GM20431 (cell line): ENCODE measurements around the gene ARMH3.

Source experiments
- in situ Hi-C: fragments of 300-500 bp; cut with MseI, MboI; formaldehyde crosslinking; loops from one replicate; pipeline ENCODE4 v1.15.0; 2020; ENCODE audit warnings: low sequenced_read_pairs; ENCODE audit not compliant: unreplicated experiment

ARMH3 gene

DNA sequence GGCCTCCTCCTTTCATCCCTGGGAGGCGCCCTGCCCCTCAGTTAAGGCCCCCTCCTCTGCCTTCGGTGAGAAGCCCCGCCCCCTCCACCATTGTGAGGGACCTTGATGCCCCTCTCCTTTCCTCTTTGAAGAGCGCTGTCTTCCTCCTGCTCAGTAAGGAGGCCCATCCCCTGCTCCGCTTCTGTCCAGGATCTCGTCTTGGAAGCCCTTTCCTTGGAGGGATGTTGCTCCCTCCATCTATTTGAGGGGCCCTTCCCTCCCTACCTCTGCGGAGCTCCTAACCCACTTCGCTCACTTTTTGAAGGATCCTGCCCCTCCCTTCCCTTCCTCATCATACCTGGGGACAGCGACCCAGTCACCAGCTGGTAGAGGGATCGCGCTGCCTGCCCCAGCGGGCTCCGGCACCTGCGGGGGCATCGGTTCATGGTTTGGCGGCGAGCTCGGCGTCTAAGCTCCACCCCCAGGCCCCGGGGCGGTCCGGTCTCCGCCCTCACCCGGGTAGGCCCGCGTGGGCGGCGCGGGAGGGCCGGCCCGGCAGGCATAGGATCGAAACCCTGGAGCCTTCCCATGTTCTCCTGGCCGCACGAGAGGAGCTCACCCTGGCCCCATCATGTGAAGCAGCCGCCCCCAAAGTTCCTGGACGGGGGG lies 216.4 kb downstream of the ARMH3 start:
- in situ Hi-C loops = loop anchor here (10.0 kb wide), 1 partner anchor 175 kb away; no protein-coding TSS in a partner anchor

DNA sequence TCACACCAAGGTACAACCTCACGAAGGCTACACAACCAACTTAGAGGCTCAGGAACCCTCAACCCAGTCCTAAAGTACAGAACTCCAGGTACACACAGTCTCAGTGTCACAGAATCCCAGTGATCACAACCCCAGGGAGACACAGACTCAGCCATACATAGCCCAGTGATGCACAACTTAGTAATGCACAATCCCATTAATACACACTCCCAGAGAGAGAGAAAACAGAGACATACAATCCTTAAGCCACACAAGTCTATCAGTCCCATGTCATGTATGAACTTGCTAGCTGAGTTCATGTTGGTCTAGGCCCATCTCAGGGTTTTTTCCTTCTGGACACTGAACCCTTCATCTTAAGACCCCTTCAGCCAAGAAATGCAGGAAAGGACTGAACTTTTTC lies 217.0 kb downstream of the ARMH3 start:
- in situ Hi-C loops = loop anchor here (10.0 kb wide), 1 partner anchor 176 kb away; no protein-coding TSS in a partner anchor

DNA sequence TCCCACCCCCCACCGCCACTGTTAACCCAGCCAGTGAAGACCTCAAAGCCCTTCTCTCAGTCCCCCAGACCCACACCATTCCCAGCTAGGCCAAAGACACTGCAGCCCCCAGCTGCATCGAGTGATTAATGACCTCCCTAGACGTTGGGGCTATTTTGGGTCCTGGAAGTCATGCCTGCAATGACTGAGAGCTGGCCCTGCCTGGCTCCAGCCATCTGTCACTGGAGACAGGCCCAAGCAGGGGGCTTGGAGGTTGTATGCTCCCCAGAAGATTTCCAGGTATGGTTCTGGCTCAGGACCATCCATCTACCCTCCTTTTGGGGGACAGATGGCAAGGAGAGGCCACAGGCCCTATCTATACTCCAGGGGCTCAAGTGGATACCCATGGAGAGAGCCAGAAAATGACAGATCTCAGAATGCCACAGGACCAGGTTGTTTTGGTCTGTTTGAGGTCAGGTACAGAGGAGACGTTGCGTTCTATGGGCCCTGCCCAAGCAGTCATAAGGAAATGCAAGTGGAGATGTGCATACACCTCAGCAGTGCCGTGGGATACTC lies 217.5 kb downstream of the ARMH3 start:
- in situ Hi-C loops = loop anchor here (10.0 kb wide), 1 partner anchor 176 kb away; no protein-coding TSS in a partner anchor

DNA sequence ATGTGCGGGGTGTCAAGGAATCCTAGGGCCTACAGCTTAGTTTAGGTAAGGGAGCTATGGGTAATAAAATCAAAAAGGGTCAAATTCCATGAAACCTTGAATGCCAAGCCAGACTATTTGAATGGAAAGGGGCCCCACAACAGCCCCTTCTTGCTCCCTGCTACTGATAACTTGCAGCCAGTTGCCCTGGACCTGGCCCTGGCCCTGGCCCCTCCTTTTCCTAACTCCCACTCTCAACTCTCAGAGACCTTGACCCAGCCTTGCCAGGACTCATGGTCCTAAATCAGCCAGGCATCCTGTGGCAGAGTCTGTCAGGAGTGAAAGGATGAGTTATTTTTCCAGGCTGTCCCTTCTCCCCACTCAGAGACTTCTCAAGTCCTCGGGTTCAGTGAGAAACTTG lies 218.2 kb downstream of the ARMH3 start:
- in situ Hi-C loops = loop anchor here (10.0 kb wide), 1 partner anchor 177 kb away; no protein-coding TSS in a partner anchor

DNA sequence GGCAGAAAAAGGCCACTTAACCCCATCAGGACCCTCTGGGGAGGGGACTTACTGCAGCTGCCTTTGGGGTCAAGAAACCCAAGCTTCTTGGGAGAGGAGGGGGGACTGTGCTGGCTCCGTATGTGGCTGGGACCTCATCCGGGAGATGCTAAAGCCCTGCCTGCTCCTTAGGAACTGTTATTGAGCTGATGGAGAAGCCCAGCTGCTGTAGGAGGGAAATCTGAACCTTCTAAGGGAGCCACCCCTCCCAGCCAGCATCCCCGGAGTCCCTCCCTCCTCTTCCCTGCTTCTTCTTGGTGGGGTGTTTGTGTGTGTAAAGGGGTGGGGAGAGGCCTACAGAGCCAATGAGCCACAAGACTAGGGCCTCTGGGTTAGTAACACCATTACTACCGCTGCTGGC lies 220.6 kb downstream of the ARMH3 start:
- in situ Hi-C loops = loop anchor here (10.0 kb wide), 1 partner anchor 179 kb away; no protein-coding TSS in a partner anchor

DNA sequence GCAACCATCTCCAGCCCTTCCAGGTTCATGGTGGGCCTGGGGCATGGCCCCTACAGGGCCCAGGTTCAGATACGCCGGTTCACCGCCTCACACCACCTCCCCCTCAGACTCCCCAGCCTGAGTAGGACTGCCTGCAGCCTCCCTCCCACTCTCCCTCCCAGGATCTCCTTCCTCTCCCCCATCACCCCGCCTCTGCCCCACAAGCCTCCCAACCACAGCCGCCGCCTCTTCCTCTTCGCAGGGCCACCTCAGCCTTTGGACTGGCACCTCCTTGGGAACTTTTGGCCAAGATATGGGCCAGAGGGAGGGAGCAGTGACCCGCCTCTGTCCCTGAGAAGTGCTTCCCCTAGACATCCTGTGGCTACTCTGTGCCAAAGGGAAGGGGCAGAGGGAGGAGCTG lies 221.6 kb downstream of the ARMH3 start:
- in situ Hi-C loops = loop anchor here (10.0 kb wide), 1 partner anchor 180 kb away; no protein-coding TSS in a partner anchor

DNA sequence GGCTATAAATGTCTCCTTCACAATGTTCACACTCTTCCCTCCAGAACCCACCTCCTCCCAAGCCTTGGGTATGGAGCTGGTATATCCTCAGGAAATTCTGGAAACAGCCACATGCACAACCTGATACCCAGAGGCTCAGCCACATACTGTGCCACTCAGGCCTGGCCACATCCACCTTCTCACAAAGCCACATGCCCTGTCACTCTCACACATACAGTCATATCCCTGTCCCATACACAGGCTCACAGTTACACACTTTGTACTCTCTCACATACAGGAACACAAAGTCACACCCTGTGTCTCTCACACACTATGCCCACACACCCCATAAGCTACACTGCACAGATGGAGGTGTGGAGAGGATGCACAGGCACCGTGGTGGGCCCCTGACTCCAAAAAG lies 222.5 kb downstream of the ARMH3 start:
- in situ Hi-C loops = loop anchor here (10.0 kb wide), 1 partner anchor 181 kb away; no protein-coding TSS in a partner anchor

DNA sequence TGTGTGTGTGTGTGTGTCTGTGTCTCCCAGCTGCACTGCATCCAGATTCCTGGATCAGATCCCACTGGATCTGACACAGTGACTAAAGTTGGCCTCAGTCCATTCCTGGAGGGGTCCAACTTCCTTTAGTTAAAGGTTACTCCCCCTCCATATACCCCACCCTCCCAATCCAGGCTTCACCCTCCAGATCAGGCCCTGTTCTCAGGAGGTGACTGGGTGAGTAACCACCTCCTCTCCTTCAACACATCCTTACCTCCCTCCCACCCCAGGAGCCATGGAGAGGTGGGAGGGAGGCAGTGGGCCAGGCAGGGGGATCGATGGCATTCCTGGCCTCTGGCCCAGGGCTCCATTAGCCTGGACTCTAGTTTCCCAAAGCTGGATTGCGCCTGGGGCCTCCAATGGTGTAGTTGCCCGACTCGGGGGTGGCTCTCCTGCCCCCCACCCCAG lies 223.6 kb downstream of the ARMH3 start:
- in situ Hi-C loops = loop anchor here (10.0 kb wide), 1 partner anchor 182 kb away; no protein-coding TSS in a partner anchor

DNA sequence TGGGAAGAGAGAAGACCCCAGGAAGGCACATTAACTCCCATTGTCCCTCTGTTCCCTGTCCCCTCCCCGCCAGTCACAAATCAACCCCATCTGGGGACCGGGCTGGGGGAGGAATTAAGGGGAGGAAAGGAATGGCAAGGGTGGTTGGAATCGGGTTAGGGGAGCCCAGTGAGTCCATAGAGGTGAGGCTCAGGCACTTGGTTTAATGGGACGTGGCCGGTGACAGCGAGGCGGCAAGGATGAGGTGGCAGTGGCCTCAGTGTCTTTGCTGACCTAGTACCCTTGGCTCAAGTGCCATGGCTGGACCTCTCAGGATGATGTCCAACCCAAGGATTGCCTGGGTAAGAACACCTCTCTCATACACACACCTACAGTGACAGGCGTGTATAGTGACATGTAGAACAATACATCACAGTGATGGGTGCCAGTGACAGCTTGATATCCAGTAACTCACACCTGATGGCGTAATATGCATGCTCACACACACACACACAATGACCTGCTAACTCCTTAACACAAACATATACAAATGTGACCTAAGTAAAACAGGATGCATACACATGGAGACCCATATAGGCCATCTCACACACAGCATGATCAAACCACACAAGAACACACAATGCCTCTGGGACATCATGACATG lies 224.7 kb downstream of the ARMH3 start:
- in situ Hi-C loops = loop anchor here (10.0 kb wide), 1 partner anchor 184 kb away; no protein-coding TSS in a partner anchor

DNA sequence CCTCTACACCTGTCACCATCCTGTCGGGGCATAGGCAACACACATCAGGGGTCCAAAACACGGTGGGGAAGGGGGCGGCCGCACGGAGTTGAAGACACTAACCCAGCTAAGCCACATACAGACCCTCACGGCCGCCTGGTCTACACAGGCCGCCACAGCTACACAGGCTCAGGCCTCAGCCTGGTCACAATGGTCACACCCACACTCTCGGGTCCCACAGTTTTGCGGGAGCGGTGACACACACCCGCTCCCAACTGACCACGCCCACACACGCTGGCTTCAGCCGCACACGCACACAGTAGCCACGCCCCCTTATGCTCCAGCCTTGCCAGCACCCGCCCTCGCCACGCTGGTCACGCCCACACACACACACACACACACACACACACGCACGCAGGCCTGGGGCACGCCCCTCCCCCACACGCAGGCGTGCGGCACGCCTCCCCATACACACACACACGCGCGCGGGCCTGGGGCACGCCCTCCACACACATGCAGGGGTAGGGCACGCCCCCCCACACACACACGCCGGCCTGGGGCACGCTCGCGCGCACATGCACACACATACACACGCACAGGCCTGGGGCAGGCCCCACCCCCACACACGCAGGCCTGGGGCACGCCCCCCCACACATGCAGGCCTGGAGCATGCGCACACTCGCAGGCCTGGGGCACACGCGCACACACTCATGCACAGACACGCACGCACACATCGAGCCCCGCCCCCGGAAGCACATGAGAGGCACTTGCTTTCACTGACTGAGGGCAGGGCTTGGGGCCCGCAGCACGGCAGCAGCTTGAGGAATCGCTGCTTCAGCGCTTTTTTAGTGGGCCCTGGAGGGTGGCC lies 225.4 kb downstream of the ARMH3 start:
- in situ Hi-C loops = loop anchor here (10.0 kb wide), 1 partner anchor 184 kb away; no protein-coding TSS in a partner anchor

DNA sequence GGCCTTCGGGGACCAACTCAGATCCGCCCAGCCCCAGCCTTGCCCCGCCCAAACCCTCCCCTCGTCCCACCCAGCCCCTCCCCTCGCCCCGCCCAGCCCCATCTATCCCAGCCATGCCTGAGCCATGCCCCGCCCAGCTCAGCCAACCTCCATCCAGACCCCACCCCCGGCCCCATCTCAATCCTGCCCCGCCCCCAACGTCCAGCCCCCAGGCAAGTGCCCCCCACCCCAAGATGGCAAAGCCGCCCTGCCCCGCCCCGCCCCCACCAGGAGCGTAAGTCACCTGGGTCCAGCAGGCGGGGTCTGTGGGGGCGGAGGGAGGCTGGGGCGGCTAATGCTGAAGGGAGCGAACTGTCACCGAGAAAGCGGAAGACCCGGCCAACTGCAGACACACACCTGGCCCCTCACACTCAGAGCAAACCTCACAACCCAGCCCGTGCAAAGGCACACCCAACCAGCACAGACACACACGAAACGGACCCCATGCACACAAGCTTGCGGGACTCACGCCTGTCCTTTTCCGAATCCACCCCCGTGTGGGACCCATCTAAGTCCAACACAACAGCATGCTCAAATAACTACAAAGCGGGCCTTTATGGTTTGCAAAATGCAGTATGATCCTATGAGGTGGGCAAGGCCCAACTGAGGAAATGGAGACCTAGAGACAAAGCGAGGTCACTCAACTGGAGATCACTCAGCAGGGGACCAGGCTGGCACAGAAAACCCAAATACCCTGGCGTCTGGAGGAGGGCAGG lies 226.2 kb downstream of the ARMH3 start:
- in situ Hi-C loops = loop anchor here (10.0 kb wide), 1 partner anchor 185 kb away; no protein-coding TSS in a partner anchor

DNA sequence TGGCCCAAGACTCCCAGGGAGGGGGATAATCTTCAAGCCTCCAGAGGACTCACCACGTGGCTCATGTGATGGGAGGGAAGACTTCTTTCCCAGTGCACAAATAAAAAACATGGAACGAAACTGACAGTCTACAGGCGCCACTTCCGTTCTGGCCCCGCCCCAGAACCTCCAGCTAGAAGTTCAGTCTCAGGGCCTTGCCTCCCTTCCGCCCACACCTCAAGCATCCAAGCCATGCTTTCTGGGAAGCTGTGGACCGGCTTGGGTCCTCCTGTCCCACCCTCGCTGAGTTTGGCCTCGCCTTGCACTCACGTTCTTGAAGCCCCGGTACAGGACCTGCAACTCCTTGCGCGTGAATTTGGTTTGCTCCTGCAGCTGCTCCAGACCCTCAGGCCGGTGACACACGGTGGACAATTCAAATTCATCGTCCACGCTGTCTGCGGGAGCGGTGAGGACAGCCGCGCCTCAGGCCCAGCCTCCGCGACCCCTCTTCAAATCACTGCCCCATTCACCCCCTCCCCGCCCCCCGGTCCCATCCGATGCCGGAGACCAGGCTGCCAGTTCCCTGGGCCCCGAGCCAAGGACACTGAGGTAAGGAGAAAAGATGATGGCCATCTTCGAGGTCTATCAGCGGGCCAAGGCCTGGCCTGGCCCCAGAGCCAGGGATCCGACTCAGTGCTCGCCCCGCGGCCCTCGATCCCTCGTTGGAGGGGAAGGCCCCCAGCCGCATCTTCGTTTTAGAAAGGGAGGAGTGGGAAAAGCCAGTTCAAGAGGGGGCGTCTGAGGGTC lies 227.0 kb downstream of the ARMH3 start:
- in situ Hi-C loops = no loop called here

DNA sequence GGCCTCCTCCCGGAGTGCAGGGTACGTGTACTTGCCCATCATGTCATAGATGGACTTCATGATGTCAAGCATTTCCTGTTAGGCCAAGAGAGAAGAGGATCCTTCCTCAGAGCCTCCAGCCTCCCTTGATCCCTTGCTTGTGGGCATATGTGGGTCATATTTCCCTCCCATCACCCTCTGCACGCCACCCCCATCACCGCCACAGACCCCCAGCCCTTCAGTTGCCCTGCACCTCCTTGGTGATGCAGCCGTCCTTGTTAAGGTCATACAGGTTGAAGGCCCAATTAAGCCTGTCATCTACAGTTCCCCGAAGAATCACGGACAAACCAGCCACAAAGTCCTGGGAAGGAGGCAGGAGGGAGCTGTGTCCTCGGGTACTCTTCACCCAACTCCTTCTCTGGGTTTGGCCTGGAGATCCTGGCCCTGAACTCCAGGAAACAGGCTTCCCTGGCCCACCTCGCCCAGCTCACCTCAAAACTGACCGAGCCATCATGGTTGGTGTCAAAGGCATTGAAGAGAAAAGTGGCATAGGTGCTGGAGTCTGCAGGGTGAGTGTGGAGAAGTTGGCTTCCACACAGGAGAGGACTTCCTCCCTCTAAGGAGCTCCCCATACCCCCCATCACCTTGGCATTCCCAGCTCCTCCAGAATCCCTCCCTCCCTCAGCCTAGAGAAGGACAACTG lies 227.9 kb downstream of the ARMH3 start:
- in situ Hi-C loops = no loop called here

DNA sequence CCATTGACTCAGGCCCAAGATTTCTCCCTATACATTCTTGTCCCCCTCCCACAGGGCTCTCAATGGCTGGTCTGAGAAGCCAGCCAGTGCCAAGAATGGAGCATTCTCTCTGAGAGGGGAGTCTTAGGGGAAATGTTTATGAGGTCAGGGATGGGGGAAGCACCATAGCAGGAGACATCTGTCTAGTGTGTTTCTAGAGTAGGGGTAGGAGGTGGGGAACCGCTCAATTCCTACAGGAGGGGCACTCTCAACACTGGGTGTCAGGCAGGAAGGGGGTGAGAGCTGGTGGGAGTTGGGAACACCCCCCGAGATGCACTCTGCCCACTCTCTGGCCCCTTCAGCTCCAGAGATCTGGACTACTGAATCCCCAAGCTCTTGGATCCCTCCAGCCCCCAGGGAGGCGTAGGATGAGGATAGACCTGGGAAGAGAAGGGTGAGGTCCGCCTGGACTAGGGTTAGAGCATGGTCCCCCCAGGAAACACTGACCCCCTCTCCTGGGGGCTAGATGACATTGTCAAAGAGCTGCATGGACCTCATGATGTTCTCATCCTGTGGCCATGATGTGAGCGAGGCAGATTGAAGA lies 229.0 kb downstream of the ARMH3 start:
- in situ Hi-C loops = no loop called here

DNA sequence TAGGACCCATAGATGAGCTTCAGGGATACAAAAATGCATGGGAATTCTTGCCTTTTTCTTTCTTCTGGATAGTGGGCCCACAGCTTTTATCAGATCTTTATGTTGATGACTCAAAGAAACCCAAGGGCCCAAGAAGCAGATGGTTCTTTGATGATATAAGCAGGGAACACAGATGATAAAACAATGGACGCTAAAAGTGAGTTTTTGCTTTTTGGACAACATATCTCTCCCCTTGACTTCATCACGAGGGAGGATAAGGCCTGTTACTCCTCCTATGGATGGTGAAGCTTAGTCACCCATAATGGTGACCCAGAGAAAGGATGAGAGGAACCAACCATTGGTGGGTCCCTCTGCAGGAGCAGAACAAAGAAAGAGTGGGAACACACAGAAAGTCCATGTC lies 231.2 kb downstream of the ARMH3 start:
- in situ Hi-C loops = no loop called here

DNA sequence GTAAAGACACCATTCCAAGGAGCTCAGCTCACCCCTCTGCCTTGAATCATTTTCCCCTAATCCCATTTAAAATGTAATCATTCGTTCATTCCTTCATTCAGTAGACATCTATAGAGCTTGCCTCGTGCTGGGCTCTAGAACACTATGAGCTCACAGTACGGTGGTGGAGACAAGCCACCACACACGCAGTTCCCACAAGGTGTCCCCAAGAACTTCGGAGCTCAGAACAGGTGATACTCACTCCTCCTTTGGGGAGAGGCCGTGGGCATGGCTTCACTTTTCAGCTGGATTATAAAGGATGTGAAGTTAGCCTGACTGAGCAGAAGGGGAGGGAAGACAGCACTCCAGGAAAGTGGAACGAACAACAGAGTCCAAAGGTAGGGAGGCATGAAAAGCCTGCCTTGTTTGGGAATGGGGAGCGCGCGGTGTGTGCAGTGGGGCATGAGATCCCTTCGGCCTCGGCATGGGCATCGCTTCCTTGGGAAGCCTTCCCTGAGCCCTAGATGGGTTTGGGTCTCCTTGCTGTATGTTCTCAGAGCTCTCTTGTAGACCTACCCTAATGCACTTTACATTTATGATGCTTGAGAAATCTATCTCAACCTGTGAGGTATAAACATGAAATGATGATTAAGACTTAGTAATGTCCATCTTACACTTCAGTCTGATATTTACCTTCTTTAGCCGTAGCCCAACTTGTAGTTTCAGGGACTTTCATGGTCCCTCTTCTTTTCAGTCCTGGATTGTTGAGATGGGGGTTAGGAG lies 236.9 kb downstream of the ARMH3 start:
- in situ Hi-C loops = no loop called here
